HG02840 (cell line): Measurements from ENCODE around the gene PPFIBP2.

Source experiments
- ATAC-seq: cut with Tn5 transposase; IDR thresholded peaks from one replicate; pipeline ENCODE4 v1.9.1; 2021; ENCODE audit warnings: mild to moderate bottlenecking, moderate library complexity, moderate number of reproducible peaks; ENCODE audit not compliant: unreplicated experiment, low FRiP score

PPFIBP2 gene

GRCh38 chr11:7523416-7524210 lies 9.8 kb downstream of the PPFIBP2 start:
- ATAC-seq = no peak

- ATAC-seq = no peak
Measured at GRCh38 chr11:7524462-7525235, 10.8 kb downstream of the PPFIBP2 start.

DNA sequence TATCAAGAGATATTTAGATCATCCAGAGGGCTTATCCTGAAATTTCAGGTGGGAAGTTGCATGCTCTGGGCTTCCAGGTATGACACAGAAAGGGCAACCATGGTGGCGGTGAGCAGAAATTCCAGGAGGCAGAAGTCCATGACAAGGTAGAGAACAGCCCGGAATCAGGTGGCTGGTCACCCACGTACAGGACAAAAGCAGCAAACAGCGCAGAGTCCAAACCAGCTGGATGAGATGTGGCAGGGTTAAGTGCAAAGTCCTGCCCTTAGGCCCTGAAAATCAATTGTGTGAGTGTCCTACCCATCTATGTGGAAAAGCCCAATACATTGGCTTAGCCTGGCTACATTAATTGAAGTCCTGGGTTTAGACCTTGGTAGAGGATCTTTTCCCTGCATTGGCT lies 11.6 kb downstream of the PPFIBP2 start:
- ATAC-seq = no peak

GRCh38 chr11:7527029-7527428 lies 13.2 kb downstream of the PPFIBP2 start:
- ATAC-seq = no peak

GRCh38 chr11:7528514-7529049 lies 14.8 kb downstream of the PPFIBP2 start:
- ATAC-seq = no peak

DNA sequence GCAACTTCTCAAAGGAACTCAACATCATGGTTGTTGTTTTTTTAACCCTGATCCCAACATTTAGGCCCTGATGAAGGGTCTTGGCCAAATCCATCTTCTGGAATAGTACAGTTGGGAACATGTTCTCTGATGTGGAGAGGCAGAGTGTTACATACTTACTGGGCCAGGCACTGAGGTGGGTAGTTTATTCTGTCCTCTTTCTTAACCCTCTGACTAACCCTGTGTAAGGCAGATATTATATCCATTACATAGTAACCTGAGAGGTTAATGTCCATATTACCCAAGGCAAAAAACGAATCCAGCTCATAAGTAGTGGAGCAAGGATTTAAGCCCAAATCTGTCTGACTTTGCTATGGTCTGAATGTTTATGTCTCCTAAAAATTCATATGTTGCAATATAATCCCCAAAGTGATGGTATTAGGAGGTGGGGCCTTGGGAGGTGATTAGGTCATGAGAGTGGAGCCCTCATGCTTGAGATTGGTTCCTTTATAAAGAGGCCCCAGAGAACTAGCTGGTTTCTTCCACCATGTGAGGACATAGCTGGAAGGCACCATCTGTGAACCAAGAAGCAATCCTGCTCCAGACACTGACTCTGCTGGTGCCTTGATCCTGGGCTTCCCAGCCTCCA lies 16.3 kb downstream of the PPFIBP2 start:
- ATAC-seq = no peak

- ATAC-seq = no peak
Measured at GRCh38 chr11:7531011-7531410, 17.2 kb downstream of the PPFIBP2 start.

DNA sequence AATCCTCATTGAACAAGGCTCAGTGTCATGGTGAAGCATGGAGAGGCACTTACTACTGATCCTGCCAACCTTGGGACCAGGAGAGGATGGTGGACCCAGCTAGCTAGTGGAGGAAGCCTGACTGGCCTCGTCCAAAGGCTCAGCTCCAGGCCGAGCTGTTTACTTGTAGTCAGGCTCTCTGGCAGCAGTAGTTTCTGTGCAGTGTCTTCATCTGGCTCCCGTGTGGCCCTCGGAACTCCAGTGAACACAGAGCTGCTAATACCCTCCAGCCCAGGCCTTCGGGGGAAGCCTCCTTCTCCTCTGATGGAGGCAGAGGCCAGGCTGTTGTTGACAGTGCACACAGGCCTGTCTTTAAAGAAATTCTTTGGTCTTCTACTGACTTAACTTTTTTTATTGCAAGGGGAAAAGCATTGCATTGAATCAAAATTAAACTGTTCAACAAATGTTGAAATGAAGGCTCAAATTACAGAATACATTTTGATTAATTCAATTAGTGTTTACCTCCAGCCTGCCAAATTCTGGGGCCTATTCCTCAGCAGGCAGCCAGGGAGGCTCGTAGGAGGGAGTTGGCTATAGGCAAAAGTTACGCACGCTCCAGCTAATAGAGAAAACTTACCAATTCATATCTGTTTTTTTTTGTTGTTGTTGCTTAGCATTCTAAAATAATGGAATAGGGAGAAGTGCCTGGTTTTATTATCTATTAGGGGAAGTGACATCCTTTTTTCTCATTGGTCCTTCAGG lies 18.8 kb downstream of the PPFIBP2 start:
- ATAC-seq = no peak

DNA sequence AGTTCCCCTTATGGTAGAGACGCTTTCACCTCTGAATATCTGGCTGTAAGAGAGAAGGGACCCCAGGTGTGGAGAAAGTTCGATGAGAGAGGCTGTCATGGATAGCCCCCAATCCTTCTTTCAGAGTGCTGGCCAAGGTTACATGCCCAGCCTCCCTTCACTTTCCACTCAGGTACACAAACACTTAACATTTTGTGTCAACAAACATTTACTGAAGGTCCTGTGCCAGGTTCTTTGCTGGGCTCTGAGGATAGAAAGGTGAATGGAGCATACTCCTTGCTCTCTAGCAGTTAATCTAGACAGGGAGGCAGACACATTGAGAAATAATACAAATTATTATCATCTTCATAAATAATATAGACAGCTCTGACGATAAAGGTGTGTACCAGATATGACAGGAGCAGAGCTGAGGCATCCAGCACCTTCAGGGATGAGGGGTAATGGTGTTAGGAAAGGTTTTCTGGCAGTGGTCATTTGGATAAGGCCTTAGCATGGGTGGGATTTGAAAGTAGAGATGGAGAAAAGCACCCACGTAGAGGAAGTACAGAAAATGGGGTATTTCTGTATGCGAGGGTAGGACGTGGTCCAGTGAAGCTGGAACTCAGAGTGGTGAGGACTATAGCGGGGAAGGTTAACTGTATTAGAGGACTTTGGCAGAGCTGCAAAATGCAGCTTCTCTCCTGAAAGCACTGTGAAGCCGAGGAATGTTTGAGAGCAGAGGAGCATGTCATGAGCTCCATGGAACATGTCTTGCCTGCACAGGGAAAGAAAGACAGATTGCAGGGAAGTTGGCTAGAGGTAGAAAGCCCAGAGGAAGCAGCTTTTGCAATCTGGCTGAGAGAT lies 19.6 kb downstream of the PPFIBP2 start:
- no peak for ATAC-seq

- ATAC-seq = no peak
Measured at GRCh38 chr11:7534042-7534378, 20.2 kb downstream of the PPFIBP2 start.

DNA sequence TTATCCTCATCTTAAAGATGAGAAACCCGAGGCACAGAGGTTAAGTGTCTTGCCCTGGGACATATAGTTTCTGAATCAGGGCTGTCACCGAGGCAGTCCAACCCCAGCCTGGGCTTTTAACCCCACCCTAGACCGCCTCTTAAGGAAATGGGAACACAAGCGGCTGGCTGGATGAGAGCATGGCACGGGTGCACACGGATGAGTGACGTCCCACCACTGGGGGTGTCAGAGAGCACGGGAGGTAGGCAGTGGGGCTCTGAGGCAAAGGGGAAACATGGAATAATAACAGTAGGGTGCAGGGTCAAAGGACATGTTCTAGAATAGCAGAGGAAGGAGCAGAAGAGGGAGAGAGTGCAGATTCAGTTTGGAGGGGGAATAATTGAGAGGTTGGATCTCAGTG lies 22.3 kb downstream of the PPFIBP2 start:
- ATAC-seq = no peak

- ATAC-seq = no peak
Measured at GRCh38 chr11:7537265-7537664, 23.5 kb downstream of the PPFIBP2 start.

- ATAC-seq = no peak
Measured at GRCh38 chr11:7538031-7538430, 24.2 kb downstream of the PPFIBP2 start.

DNA sequence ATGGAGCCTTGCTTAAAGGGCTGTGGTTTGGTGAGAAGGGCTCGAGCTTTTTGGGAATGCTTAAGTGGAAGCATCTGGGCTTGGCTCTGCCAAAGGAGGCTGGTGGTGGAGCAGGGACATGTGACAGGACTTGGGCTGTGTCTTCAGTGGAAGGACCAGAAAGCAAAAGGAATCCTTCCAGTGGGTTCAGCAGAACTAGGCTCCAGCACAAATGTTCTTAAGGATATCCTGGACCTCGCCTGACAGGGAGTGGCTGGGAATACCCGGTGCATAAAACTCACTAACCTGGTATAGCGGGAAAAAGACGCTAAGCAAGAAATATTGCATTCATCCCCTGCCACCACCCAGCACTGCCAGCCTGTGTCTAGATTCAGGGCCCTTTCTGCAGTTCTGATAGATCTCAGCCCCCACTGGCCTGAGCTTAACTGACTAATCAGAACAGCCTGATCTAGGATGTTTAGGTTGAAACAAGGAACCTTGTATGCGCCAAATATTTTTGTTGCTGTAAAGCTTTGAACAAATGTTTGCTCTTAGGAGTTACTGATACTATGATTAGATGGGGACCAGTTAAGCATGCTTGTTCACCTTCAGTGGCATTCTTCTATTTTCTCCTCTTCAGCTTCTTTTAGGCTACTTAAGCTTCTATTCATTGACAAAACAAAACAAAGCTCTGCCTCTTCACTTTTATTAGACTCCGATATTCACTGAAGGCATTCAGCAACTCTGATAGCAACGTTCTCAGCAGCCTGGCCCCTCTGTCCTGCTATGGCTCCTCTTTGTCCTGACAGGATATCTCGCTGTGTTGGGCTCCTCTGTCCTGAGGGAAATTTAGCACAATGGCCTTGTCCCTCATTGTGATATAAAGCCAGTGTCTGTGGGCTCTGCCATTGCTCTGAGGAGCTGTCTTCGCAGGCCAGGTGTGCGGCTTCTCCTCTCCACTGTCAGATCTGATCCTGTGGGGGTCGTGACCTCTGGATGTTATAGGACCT lies 25.0 kb downstream of the PPFIBP2 start:
- no peak for ATAC-seq

DNA sequence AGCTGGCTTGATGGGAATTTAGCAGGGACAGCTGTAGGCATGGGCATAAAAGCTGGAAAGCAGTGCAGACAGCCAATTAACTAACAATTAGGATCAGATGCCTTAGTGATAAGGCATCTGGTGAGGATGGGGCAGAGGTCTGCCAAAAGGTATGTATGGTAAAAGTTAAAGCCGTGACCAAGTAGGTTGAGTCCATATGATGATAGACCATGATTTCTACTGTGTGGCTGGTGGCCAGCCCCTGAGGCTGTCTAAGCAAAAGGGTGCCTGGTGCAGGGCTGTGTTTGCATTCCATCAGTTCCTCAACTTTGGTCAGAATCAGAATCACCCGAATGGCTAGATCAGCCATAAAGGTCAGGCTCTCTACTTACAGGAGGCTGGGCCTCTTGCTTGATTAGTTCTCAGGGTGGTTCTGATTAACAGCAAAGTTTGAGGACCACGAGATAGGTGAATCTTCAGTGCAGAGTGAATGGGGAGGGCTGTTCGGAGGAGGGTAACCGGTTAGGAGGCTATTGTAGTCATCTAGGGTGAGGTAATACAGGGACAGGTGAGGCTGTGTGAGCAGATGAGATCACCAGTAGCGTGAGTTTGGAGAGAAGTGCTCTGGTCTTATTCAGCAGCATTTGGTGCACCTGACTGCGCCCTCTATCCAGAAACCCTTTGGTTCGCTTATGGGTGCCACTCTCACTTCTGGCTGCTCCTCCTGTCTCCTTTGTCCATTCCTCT lies 27.2 kb downstream of the PPFIBP2 start:
- no peak for ATAC-seq

- ATAC-seq = no peak
Measured at GRCh38 chr11:7543302-7543701, 29.5 kb downstream of the PPFIBP2 start.

DNA sequence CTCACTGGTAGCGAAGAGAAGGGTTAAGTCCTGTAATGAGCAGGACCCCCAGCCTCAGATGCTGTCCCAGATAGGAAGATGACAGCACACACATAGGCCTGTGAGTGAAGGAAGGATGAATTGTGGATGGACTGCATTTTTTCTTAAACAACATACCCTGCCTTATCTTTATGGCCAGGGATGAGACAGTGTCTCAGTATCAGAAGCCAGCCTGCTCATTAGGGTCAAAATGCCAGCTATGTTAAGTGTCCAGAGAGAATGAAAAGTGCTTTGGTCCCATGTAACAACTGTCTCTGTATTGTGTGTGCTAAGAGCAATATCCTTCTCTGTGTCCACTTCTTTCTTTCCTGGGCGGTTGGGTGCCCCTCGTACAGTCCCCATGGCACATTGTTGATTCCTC lies 30.2 kb downstream of the PPFIBP2 start:
- ATAC-seq = no peak

GRCh38 chr11:7545611-7546010 lies 31.8 kb downstream of the PPFIBP2 start:
- no peak for ATAC-seq
